Stimulated activated CD4-positive, alpha-beta T cell treated with anti-CD3 and anti-CD28 coated beads, Interleukin-2, amount 100 ng/mL, for 48 hours (primary cell): ENCODE data around the gene DNAJC6.
"Not testable (repeated sequence)": the region's sequence is repeated elsewhere in the genome, so short reads cannot be mapped to it uniquely, and the experiment has no call there.

ENCODE experiments used
- DNase-seq, 2 donors: peaks; one replicate each; pipeline ENCODE4 v3.0.0-alpha.2; 2020

DNAJC6 gene

DNA sequence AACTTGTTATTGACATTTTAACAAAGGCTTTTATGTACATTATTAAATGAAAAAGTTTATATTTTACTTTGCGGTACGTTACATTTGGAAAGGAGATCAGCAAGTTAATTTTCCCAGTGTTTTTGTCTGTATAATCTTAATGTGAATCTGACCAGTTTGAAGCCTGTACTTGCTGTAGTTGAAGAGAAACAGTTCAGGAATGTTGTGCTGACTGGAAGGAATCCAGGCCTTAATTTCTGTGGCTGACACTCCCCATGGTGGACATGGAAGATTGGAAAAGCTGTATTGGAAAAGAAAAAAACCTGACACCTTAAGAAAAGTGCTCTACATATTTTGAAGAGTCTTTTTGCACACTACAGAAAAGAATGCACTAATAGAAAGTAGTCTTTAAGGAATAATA lies 126.6 kb downstream of the DNAJC6 start:
- no peak for DNase-seq

DNA sequence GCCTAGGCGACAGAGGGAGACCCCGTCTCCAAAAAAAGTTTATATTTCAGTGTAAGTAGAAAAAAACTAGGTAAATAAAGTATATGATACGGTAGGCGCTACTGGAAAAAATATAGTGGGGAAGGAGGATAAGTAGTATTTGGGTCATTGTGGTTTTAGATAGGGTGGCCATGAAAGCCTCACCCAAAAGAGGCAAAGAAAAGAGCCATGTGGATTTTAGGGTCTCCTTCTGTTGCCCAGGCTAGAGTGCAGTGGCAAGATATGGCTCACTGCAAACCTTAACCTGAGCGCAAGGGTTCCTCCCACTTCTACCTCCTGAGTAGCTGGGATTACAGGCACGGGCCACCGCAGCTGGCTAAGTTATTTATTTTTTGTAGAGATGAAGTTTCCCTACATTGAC lies 128.3 kb downstream of the DNAJC6 start:
- DNase-seq: no peak

DNA sequence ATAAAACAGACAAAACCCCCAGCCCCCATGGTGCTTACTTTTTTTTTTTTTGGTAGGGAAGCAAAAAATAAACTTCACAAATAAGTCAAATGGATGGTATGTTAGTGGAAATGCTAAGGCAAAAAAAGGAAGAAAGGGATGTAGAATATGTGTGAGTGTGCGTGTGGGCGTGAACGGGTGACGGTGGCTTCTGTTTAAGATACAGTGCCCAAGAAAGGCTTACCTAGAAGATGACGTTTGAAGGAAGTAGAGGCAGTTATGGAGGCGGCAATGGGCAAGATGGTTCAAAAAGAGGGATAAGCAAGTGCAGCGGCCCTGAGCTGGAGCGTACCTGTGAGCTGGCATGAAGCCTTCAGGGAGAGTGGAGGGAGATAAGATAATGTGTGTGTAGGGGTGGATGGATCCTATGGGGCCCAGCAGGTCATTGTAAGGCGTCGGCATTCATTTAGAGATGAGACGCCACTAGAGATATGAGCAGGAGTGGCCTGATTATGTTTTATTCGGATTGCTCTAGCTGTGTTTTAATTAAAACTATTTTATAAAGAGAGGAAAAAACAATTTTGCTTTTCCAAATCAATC lies 131.1 kb downstream of the DNAJC6 start:
- DNase-seq: no peak

GRCh38 chr1:65440915-65441314 lies 131.6 kb downstream of the DNAJC6 start:
- DNase-seq: no peak

DNA sequence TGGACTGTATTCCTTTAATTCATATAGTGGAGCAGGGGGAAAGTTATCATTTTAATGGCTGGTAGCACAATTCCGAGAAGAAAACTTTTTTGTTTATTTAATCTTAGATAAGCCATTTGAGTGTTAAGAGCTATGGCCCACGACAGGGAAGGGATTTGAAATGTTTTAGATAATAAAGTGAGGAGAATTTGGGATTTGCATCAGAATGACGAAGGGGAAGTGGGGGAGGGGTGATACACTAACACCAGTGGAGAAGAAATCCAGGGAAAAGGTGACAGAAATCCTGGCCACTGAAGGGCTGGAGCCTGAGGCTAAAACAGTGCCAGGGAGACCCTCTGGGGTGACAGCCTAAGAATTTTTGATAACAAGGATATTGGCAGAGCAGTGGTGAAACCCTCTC lies 132.1 kb downstream of the DNAJC6 start:
- no peak for DNase-seq

DNA sequence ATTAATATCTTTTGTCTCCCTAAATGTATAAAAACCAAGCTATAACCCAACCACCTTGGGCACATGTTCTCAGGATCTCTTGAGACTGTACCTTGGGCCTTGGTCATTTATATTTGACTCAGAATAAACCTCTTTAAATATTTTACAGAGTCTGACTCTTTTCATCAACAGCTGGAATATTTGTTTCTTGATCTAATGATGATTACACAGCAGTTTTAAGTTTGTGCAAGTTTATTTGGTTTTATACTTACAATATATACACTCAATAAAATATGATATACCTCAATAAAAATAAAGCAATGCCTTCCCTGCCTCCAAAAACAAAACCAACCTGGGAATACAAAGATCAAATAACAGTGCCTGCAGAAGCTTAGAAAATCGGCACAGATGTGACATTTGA lies 133.1 kb downstream of the DNAJC6 start:
- DNase-seq: no peak

DNA sequence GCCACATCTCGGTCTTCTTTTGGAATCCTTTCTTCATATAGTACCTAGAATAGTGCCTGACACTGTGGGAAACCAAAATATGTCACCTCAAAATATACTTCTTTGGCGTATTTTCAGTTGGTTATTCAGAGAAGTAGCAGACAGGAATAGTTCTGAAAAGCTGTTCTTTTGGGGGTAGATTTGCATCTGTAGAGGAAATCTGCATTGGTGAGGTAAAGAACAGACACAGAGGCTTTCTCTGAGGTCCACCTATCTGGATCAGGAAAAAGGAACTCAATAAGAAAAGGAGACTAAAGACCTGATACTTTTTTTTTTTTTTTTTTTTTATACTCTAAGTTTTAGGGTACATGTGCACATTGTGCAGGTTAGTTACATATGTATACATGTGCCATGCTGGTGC lies 134.3 kb downstream of the DNAJC6 start:
- no peak for DNase-seq

- no peak for DNase-seq
These were observed 134.8 kb downstream of the DNAJC6 start for GRCh38 chr1:65444128-65444640.

DNA sequence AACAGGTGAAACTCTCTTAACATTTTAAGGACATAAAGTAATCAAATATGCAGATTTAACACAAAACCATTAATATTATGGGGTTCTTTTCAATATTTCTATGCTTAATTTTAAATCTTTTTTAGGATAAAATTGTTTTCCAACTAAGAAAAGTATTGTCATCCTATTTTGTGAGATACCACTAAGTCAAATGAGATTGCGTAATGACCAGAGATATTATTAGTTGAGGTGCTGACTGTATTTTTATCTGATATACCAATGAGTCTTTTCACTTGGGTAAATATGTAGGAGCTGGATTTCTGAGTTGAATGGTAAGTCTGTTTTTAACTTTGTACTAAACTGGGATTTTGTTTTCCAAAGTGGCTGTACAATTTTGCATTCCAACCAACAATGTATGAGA lies 136.5 kb downstream of the DNAJC6 start:
- no peak for DNase-seq

DNA sequence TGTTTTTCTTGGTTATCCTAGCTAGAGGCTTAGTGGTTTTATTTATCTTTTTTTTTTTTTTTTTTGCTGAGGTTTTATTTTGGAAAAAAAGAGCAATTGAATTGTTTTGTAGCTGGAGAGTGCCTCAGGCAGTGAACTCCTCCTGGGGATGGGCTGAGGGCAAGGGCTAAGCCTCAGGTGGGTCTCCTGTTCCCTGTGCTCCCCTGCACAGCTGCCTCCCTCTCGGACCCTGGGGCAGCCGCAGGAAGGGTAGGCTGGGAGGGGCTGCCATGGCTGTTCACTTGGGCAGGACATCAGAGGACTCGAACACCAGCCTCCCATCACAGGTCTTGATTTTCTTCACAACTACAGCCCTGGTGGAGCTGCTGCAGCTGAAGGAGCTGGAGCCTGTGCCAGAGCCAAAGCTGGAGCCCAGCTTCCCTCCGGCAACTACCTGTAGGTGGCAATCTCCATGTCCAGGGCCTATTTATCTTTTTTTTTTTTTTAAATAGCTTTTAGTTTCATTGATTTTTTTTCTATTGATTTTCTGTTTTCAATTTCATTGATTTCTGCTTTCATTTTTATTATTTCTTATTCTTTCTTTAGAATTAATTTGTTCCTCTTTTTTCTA lies 140.0 kb downstream of the DNAJC6 start:
- DNase-seq: no peak

DNA sequence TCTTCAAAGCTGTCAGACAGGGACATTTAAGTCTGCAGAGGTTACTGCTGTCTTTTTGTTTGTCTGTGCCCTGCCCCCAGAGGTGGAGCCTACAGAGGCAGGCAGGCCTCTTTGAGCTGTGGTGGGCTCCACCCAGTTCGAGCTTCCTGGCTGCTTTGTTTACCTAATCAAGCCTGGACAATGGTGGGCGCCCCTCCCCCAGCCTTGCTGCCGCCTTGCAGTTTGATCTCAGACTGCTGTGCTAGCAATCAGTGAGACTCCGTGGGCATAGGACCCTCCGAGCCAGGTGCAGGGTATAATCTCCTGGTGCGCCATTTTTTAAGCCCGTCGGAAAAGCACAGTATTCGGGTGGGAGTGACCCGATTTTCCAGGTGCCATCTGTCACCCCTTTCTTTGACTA lies 146.3 kb downstream of the DNAJC6 start:
- DNase-seq: not testable (repeated sequence)

DNA sequence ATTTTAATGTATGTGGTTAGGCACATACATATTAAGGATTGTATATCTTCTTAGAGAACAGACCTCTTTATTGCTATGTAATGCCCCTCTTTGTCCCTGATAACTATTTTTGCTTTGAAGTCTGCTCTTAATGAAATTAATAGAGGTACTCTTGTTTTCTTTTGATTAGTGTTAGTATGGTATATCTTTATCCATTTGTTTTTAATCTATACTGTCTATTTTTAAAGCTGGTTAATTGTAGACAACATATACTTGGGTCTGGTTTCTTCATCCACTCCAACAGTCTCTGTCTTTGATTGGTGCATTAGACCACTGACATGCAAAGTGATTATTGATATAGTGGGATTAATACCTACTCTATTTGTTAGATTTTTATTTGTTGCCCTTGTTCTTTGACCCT lies 147.1 kb downstream of the DNAJC6 start:
- no peak for DNase-seq

DNA sequence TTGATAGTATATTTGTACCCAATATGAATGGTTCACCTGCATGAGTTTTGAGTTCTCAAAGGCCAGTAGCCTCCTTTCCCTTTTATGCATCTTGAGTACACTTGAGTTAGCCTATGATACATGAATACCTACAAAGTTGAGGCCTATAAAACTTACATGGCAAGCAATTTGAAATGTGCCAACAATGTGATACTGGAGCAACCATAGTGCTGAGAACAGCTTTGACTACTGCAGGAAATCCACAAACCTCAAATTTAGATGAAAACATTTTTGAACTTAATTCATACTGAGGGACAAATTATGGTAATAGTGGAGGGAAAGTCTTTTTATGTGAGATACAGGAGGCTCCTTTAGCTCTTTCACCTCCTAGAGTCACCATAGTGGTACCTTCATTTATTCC lies 148.5 kb downstream of the DNAJC6 start:
- DNase-seq: no peak

GRCh38 chr1:65458730-65459396 lies 149.5 kb downstream of the DNAJC6 start:
- no peak for DNase-seq

DNA sequence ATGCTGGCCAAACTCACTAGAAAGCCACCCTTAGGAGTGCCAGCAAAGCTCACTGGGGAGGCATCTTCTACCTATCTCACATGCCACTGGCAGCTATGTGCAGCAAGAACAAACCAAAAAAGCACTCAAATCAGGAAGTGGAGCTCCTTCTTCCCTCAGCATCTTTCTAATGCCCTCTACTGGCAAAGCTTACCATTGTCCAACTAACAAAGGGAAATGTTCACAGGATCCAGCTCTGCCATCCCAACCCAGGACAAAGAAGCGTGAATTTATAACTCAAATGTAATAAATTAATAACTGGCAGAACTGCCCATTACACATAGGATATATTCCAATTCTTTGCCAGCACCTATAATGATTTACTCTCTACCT lies 150.0 kb downstream of the DNAJC6 start:
- no peak for DNase-seq
